DND-41 (cell line): ENCODE results near the gene SLC24A4.

Source experiments
- ATAC-seq: fragments of 200-7000 bp; cut with Tn5 transposase; 3 replicates; pipeline ENCODE4 v1.9.1; 2021; ENCODE audit warnings: low read depth; ENCODE audit not compliant: insufficient read depth
- DNase-seq: peaks from one replicate; pipeline ENCODE4 v3.0.0-alpha.2; 2020
- H2AFZ ChIP-seq: 2 replicates; pipeline ENCODE4 v1.6.0; 2012; ENCODE audit warnings: low read depth, low read length
- H3K27ac ChIP-seq: 2 replicates; pipeline ENCODE4 v1.5.1; 2012; ENCODE audit warnings: low read length, inconsistent platforms
- H3K27me3 ChIP-seq: fragments of 200-600 bp; sonication (generic); 2 replicates; pipeline ENCODE4 v1.6.0; 2012; ENCODE audit warnings: low read length, mild to moderate bottlenecking, inconsistent platforms; ENCODE audit not compliant: insufficient read depth, poor library complexity
- H3K36me3 ChIP-seq: 2 replicates; pipeline ENCODE4 v1.5.1; 2012; ENCODE audit warnings: low read length, inconsistent platforms; ENCODE audit not compliant: insufficient read depth
- H3K4me1 ChIP-seq: 2 replicates; pipeline ENCODE4 v1.5.1; 2012; ENCODE audit warnings: mild to moderate bottlenecking, low read length; ENCODE audit not compliant: insufficient read depth
- H3K4me2 ChIP-seq: 2 replicates; pipeline ENCODE4 v1.6.0; 2012; ENCODE audit warnings: mild to moderate bottlenecking, moderate library complexity, low read length, inconsistent platforms; ENCODE audit not compliant: insufficient read depth
- H3K4me3 ChIP-seq, 2 experiments: fragments of 200-600 bp in 1 of 2; shearing (Covaris generic) in 1 of 2; 2 replicates each; pipeline ENCODE4 v1.5.1; 2012 to 2016; ENCODE audit warnings: inconsistent platforms in 2 of 2, low read length in 2 of 2, mild to moderate bottlenecking in 2 of 2, low read depth in 1 of 2, moderate library complexity in 1 of 2
- H3K79me2 ChIP-seq: 2 replicates; pipeline ENCODE4 v1.6.0; 2012; ENCODE audit warnings: low read length, inconsistent platforms; ENCODE audit not compliant: insufficient read depth
- H3K9ac ChIP-seq: 2 replicates; pipeline ENCODE4 v1.6.0; 2012; ENCODE audit warnings: low read depth, mild to moderate bottlenecking, inconsistent platforms, low read length, moderate library complexity
- H3K9me3 ChIP-seq: 2 replicates; pipeline ENCODE4 v1.5.1; 2012; ENCODE audit warnings: low read length, moderate library complexity, mild to moderate bottlenecking, inconsistent platforms; ENCODE audit not compliant: insufficient read depth, severe bottlenecking
- H4K20me1 ChIP-seq: 2 replicates; pipeline ENCODE4 v1.6.0; 2012; ENCODE audit warnings: low read length; ENCODE audit not compliant: insufficient read depth
- EZH2 ChIP-seq: IDR thresholded peaks from 3 replicates; pipeline ENCODE4 v1.6.1; 2012; ENCODE audit warnings: borderline replicate concordance, low read depth, mild to moderate bottlenecking, moderate library complexity, low read length, inconsistent platforms; ENCODE audit not compliant: severe bottlenecking
- TF ChIP-seq, protein P1 (sequence below): IDR thresholded peaks from 2 replicates; pipeline ENCODE4 v1.5.1; 2012; ENCODE audit warnings: borderline replicate concordance, low read length, moderate library complexity, mild to moderate bottlenecking; ENCODE audit not compliant: poor library complexity, severe bottlenecking; ENCODE audit errors: extremely low read depth

Gene SLC24A4

GRCh38 chr14:92328664-92329255, 5.8 kb downstream of the SLC24A4 start:
- Histone ChIP-seq H4K20me1 (no peaks in the 10 kb centered on the region), H3K9me3 (no peaks in the 10 kb centered on the region), H3K4me1 (no peaks in the 10 kb centered on the region), H3K4me3 (no peak overlapping the region), H2AFZ (no peak overlapping the region), H3K36me3 (no peaks in the 10 kb centered on the region), H3K27me3 (no peaks in the 10 kb centered on the region), H3K27ac (no peak overlapping the region), H3K9ac (no peak overlapping the region), H3K4me2 (no peak overlapping the region), H3K79me2 (no peaks in the 10 kb centered on the region)
- TF ChIP-seq EZH2: no peak
- TF ChIP-seq, protein P1, sequence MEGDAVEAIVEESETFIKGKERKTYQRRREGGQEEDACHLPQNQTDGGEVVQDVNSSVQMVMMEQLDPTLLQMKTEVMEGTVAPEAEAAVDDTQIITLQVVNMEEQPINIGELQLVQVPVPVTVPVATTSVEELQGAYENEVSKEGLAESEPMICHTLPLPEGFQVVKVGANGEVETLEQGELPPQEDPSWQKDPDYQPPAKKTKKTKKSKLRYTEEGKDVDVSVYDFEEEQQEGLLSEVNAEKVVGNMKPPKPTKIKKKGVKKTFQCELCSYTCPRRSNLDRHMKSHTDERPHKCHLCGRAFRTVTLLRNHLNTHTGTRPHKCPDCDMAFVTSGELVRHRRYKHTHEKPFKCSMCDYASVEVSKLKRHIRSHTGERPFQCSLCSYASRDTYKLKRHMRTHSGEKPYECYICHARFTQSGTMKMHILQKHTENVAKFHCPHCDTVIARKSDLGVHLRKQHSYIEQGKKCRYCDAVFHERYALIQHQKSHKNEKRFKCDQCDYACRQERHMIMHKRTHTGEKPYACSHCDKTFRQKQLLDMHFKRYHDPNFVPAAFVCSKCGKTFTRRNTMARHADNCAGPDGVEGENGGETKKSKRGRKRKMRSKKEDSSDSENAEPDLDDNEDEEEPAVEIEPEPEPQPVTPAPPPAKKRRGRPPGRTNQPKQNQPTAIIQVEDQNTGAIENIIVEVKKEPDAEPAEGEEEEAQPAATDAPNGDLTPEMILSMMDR: no peak
- ATAC-seq (no peak), DNase-seq (no peak)

GRCh38 chr14:92334050-92334449, 11.1 kb downstream of the SLC24A4 start:
- H2AFZ ChIP-seq: no peak overlapping the region
- no peak for ATAC-seq

DNA sequence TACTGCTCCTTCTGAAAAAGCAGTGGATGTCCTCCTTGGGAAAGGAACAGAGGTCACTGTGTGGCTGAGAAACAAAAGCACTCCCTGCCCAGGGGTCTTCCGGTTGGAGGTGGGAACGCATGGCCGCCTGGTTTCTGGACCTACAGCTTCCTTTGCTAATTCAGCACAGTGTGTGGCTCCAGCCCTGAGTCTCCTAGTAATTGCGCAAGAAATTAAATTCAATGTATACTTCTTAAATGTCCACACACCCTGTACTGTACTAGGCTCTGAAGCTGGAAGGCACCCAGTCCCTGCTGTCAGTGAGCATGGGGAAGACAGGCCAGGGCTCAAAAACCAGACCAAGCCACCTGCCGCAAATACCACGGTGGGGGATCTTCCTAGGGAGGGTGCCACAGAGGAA, 13.4 kb downstream of the SLC24A4 start:
- Histone ChIP-seq H3K4me3 (no peak overlapping the region), H2AFZ (no peak overlapping the region), H3K9me3 (no peaks in the 10 kb centered on the region), H3K36me3 (no peaks in the 10 kb centered on the region), H3K9ac (no peak overlapping the region), H3K27ac (no peak overlapping the region), H3K4me2 (no peak overlapping the region), H3K79me2 (no peaks in the 10 kb centered on the region), H4K20me1 (no peaks in the 10 kb centered on the region), H3K4me1 (no peaks in the 10 kb centered on the region), H3K27me3 (no peaks in the 10 kb centered on the region)
- DNase-seq (no peak), ATAC-seq (no peak)
- TF ChIP-seq, protein P1: no peak
- no peak for TF ChIP-seq EZH2

More at GRCh38 chr14:92334050-92334449, 11.1 kb downstream of the SLC24A4 start:
- Histone ChIP-seq H4K20me1 (no peaks in the 10 kb centered on the region), H3K9ac (no peak overlapping the region), H3K9me3 (no peaks in the 10 kb centered on the region), H3K27me3 (no peaks in the 10 kb centered on the region), H3K4me2 (no peak overlapping the region), H3K79me2 (no peaks in the 10 kb centered on the region), H3K27ac (no peak overlapping the region), H3K4me1 (no peaks in the 10 kb centered on the region), H3K4me3 (no peak overlapping the region), H3K36me3 (no peaks in the 10 kb centered on the region)
- TF ChIP-seq, protein P1: no peak
- no peak for TF ChIP-seq EZH2
- DNase-seq: no peak

DNA sequence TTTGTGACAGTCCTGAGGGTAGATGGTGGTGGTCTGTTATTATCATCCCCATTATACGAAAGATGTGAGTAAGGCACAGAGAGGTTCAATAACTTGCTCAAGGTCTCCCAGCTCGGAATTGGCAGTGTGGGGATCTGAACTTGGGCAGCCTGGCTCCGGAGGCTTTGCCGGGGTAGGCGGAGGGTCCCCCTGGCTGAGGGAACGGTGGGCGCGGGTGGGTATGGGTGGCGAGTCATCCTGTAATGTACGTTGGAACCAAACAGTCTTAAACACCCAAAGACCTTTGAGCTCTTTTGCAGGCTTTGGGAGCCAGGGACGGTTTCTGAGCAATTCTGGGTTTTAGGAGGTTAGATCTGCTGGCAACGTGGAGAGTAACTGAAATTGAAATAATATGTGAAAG, 16.5 kb downstream of the SLC24A4 start:
- H3K4me1 ChIP-seq: no peaks in the 10 kb centered on the region
- no peak for ATAC-seq
- H2AFZ ChIP-seq: no peak overlapping the region
- H3K9me3 ChIP-seq: no peaks in the 10 kb centered on the region
- no peak overlapping the region for H3K4me3 ChIP-seq
- H3K27ac ChIP-seq: no peak overlapping the region
- H3K36me3 ChIP-seq: no peaks in the 10 kb centered on the region
- H3K9ac ChIP-seq: no peak overlapping the region
- no peaks in the 10 kb centered on the region for H4K20me1 ChIP-seq
- H3K4me2 ChIP-seq: no peak overlapping the region
- no peaks in the 10 kb centered on the region for H3K79me2 ChIP-seq
- H3K27me3 ChIP-seq: no peaks in the 10 kb centered on the region
- DNase-seq: no peak
- no peak for TF ChIP-seq EZH2
- TF ChIP-seq, protein P1: no peak
